Breast epithelium (tissue), 3 donors: ENCODE measurements around the gene CDK6.

Experiments
- CTCF ChIP-seq, 3 donors: fragments of 450-650 bp; IDR thresholded peaks; one replicate each; pipeline ENCODE4 v1.5.1; 2016 to 2017; ENCODE audit warnings: antibody characterized with exemption in 3 of 3, mild to moderate bottlenecking in 3 of 3, moderate library complexity in 3 of 3
- POLR2A ChIP-seq: fragments of 450-650 bp; IDR thresholded peaks from one replicate; pipeline ENCODE4 v1.6.1; 2016; ENCODE audit warnings: antibody characterized with exemption, mild to moderate bottlenecking, moderate library complexity
- POLR2AphosphoS5 ChIP-seq, 3 donors: sonication (generic); formaldehyde crosslinking; IDR thresholded peaks; one replicate each; pipeline ENCODE4 v1.6.1; 2017; ENCODE audit warnings: antibody characterized with exemption in 3 of 3

- TF ChIP-seq CTCF (IDR thresholded peaks at IDR 0.05) (no peak), POLR2A (no peak), POLR2AphosphoS5 (IDR thresholded peaks at IDR 0.05) (no peak)
These were observed 3.8 kb downstream of the CDK6 start for GRCh38 chr7:92832534-92833023.
